Fibroblast of lung (primary cell): ENCODE measurements around the gene LCE3A. TPM values are rescaled to one million over a fixed set of nuclear protein-coding genes. Genes with fewer than 3 reads are reported as not detected.

Experiments
- DNase-seq, 2 donors: peaks; one replicate each; pipeline versions ENCODE4 v3.0.0 to v3.0.0-alpha.2; 2010; ENCODE audit warnings: low read depth in 2 of 2
- H2AFZ ChIP-seq: 2 replicates; pipeline ENCODE4 v1.5.1; 2012; ENCODE audit warnings: low read length, control low read depth, inconsistent platforms
- H3K27ac ChIP-seq: 2 replicates; pipeline ENCODE4 v1.5.1; 2011; ENCODE audit warnings: low read length, control low read depth; ENCODE audit not compliant: insufficient read depth
- H3K27me3 ChIP-seq: 2 replicates; pipeline ENCODE4 v1.5.1; 2011; ENCODE audit warnings: mild to moderate bottlenecking, low read length; ENCODE audit not compliant: control insufficient read depth, insufficient read depth
- H3K36me3 ChIP-seq: 2 replicates; pipeline ENCODE4 v1.5.1; 2011; ENCODE audit warnings: low read length; ENCODE audit not compliant: control insufficient read depth, insufficient read depth
- H3K4me1 ChIP-seq: 2 replicates; pipeline ENCODE4 v1.5.1; 2011; ENCODE audit warnings: low read length; ENCODE audit not compliant: control insufficient read depth, insufficient read depth; ENCODE audit errors: extremely low read depth
- H3K4me2 ChIP-seq: 2 replicates; pipeline ENCODE4 v1.5.1; 2011; ENCODE audit warnings: low read length, control low read depth; ENCODE audit not compliant: insufficient read depth; ENCODE audit errors: extremely low read depth
- H3K4me3 ChIP-seq, 4 experiments: fragments of 200-600 bp in 1 of 4; sonication (generic) in 1 of 4; replicated peaks in 1 of 4; 2 replicates each; pipeline ENCODE4 v1.5.1; 2011 to 2016; ENCODE audit warnings: low read length in 4 of 4, low read depth in 3 of 4, mild to moderate bottlenecking in 3 of 4, control low read depth in 2 of 4, inconsistent platforms in 1 of 4, mixed read lengths in 1 of 4; ENCODE audit not compliant: insufficient read depth in 1 of 4; ENCODE audit errors: control extremely low read depth in 1 of 4
- H3K79me2 ChIP-seq: 2 replicates; pipeline ENCODE4 v1.5.1; 2012; ENCODE audit warnings: mild to moderate bottlenecking, low read length, inconsistent platforms; ENCODE audit not compliant: control insufficient read depth, insufficient read depth
- H3K9ac ChIP-seq: 2 replicates; pipeline ENCODE4 v1.5.1; 2011; ENCODE audit warnings: mild to moderate bottlenecking, low read length, control low read depth; ENCODE audit not compliant: insufficient read depth
- H3K9me3 ChIP-seq: 2 replicates; pipeline ENCODE4 v1.5.1; 2012; ENCODE audit warnings: low read depth, low read length; ENCODE audit not compliant: control insufficient read depth, insufficient read depth
- H4K20me1 ChIP-seq: 2 replicates; pipeline ENCODE4 v1.5.1; 2011; ENCODE audit warnings: low read length; ENCODE audit not compliant: control insufficient read depth, insufficient read depth; ENCODE audit errors: extremely low read depth
- EZH2 ChIP-seq: IDR thresholded peaks from 2 replicates; pipeline ENCODE4 v1.5.1; 2012; ENCODE audit warnings: low read length, control low read depth, mild to moderate bottlenecking; ENCODE audit errors: missing control alignments
- polyA plus RNA-seq, 2 donors: library from polyadenylated mRNA; depleted of rRNA in 1 of 2; stranded (reverse) in 1 of 2; unstranded in 1 of 2; fragments of >200 nt; gene quantifications; 2 replicates each; pipeline ENCODE4 v1.2.1, GENCODE V29; 2011 to 2012; ENCODE audit warnings: missing spikeins in 1 of 2
- total RNA-seq: library from RNA; depleted of rRNA; stranded (reverse); fragments of >200 nt; gene quantifications from 2 replicates; pipeline ENCODE4 v1.2.1, GENCODE V29; 2014
- TF ChIP-seq, protein P1 (sequence below), 2 donors: IDR thresholded peaks in 1 of 2; conservative IDR thresholded peaks in 1 of 2; 1 replicate in 1 of 2; 2 replicates in 1 of 2; pipeline ENCODE4 v1.5.1; 2011 to 2012; ENCODE audit warnings: low read length in 2 of 2, control low read depth in 1 of 2, inconsistent platforms in 1 of 2, low read depth in 1 of 2, mild to moderate bottlenecking in 1 of 2

LCE3A gene
- total and polyA plus RNA-seq, 2 donors (not counting 1 experiment from before 2014, with no cell fraction given): not detected

GRCh38 chr1:152621993-152622392 lies 910 bp downstream of the LCE3A start:
- no peaks in the 10 kb centered on the region for H3K27me3 ChIP-seq
- H3K9me3 ChIP-seq: no peaks in the 10 kb centered on the region
- H3K27ac ChIP-seq: no peak overlapping the region
- no peaks in the 10 kb centered on the region for H3K4me1 ChIP-seq
- H3K4me2 ChIP-seq: no peak overlapping the region
- no peaks in the 10 kb centered on the region for H3K36me3 ChIP-seq
- no peak overlapping the region for H3K4me3 ChIP-seq
- no peaks in the 10 kb centered on the region for H4K20me1 ChIP-seq
- no peaks in the 10 kb centered on the region for H3K79me2 ChIP-seq
- TF ChIP-seq EZH2: no peak
- TF ChIP-seq, protein P1, sequence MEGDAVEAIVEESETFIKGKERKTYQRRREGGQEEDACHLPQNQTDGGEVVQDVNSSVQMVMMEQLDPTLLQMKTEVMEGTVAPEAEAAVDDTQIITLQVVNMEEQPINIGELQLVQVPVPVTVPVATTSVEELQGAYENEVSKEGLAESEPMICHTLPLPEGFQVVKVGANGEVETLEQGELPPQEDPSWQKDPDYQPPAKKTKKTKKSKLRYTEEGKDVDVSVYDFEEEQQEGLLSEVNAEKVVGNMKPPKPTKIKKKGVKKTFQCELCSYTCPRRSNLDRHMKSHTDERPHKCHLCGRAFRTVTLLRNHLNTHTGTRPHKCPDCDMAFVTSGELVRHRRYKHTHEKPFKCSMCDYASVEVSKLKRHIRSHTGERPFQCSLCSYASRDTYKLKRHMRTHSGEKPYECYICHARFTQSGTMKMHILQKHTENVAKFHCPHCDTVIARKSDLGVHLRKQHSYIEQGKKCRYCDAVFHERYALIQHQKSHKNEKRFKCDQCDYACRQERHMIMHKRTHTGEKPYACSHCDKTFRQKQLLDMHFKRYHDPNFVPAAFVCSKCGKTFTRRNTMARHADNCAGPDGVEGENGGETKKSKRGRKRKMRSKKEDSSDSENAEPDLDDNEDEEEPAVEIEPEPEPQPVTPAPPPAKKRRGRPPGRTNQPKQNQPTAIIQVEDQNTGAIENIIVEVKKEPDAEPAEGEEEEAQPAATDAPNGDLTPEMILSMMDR (conservative IDR thresholded peaks at IDR 0.05 in 1 of 2, IDR thresholded peaks at IDR 0.05 in 1 of 2; ENCODE audit: low read depth in 1 of 2, low read length in 2 of 2): no peak
- DNase-seq: no peak
- H3K9ac ChIP-seq: no peak overlapping the region
- no peak overlapping the region for H2AFZ ChIP-seq

DNA sequence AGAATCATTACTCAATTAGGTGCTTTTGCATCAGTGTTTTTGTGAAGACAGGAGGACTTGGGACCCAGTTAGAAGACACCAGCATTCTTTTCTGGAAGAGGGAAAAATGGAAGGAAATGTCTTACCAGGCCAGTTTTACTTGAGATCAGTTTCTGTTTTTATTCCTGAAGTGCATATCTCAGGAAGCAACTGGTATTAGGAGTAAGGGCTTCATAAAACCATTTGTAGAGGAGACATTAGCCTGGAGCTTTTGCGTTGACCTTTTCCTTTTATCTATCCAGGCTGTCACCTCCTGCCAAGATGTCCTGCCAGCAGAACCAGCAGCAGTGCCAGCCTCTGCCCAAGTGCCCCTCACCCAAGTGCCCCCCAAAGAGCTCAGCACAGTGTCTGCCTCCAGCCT lies 9.4 kb downstream of the LCE3A start, which contains the start of gene LCE3B:
Gene LCE3B, plus strand, starts transcription at position 301 of the 400 bp plus-strand sequence. Its CDS starts 0 bp downstream, at position 301.
- Histone ChIP-seq H3K27ac (no peak within 1 kb of the TSS), H3K36me3 (no peaks in the 10 kb centered on the region), H4K20me1 (no peaks in the 10 kb centered on the region), H3K9me3 (no peaks in the 10 kb centered on the region), H3K4me2 (no peak within 1 kb of the TSS), H3K4me1 (no peaks in the 10 kb centered on the region), H2AFZ (no peak within 1 kb of the TSS), H3K9ac (no peak within 1 kb of the TSS), H3K4me3 (no peak within 1 kb of the TSS), H3K79me2 (no peaks in the 10 kb centered on the region), H3K27me3 (no peaks in the 10 kb centered on the region)
- TF ChIP-seq, protein P1 (conservative IDR thresholded peaks at IDR 0.05 in 1 of 2, IDR thresholded peaks at IDR 0.05 in 1 of 2; ENCODE audit: low read depth in 1 of 2, low read length in 2 of 2): no peak
- TF ChIP-seq EZH2: no peak
- no peak for DNase-seq

- no peak within 1 kb of the TSS for H3K4me3 ChIP-seq
- H3K9me3 ChIP-seq: no peaks in the 10 kb centered on the region
- no peaks in the 10 kb centered on the region for H3K79me2 ChIP-seq
- no peak for DNase-seq
- no peak within 1 kb of the TSS for H3K27ac ChIP-seq
- no peaks in the 10 kb centered on the region for H3K4me1 ChIP-seq
- no peak within 1 kb of the TSS for H3K4me2 ChIP-seq
- no peaks in the 10 kb centered on the region for H4K20me1 ChIP-seq
- TF ChIP-seq EZH2: no peak
- TF ChIP-seq, protein P1 (conservative IDR thresholded peaks at IDR 0.05 in 1 of 2, IDR thresholded peaks at IDR 0.05 in 1 of 2; ENCODE audit: low read depth in 1 of 2, low read length in 2 of 2): no peak
- H3K36me3 ChIP-seq: no peaks in the 10 kb centered on the region
- no peaks in the 10 kb centered on the region for H3K27me3 ChIP-seq
- H2AFZ ChIP-seq: no peak within 1 kb of the TSS
- no peak within 1 kb of the TSS for H3K9ac ChIP-seq
Measured at GRCh38 chr1:152599934-152600333, 23.0 kb downstream of the LCE3A start, which contains the start of gene LCE3C. LCE3C (plus strand) TSS chr1:152600234; CDS start chr1:152600732, 498 bp downstream.
